Activated CD4-positive, alpha-beta T cell treated with anti-CD3 and anti-CD28 coated beads, Interleukin-2, amount 50 U/mL, for 16 hours (primary cell): ENCODE measurements around the gene JMJD1C.
A peak's percentile ranks its signal among the peaks of the same experiment; 100 is the strongest.
"Not testable (repeated sequence)": the region's sequence is repeated elsewhere in the genome, so short reads cannot be mapped to it uniquely, and the experiment has no call there.

Source experiments
- DNase-seq: peaks from one replicate; pipeline ENCODE4 v3.0.0-alpha.2; 2020

JMJD1C gene

DNA sequence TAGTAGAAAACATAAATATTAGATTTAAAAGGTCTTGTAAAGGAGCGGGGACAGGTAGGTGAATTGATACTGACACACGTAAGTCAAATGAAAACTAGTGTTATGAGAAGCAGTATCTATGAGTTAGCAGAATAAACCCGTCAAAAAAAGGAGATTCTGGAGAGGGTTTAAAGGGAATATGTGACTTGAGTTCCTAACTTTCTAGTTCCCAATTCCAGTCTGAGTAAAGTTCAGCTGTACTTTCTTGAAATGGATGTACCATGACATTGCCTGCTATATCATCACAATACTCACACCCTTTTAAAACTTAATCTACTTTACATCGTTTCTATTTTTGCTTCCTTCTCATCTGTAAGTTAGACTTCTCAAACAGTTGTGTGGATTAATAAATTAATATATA, 210.5 kb downstream of the JMJD1C start:
- no peak for DNase-seq

DNA sequence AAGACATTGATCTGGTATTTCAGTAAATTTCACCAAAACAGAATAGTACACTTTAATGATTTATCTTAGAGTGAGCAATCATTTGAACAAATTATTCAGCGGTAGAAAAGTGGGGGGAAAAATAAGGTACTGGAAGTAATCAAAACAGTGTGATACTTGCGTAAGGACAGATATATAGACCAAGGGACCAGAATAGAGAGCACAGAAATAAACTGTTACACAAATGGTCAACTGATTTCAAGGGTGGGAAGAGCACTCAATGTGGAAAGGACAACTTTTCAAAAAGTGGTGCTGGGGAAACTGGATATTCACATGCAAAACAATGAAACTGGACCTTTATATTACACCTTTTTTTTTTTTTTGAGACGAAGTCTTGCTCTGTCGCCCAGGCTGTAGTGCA, 212.7 kb downstream of the JMJD1C start:
- no peak for DNase-seq

DNA sequence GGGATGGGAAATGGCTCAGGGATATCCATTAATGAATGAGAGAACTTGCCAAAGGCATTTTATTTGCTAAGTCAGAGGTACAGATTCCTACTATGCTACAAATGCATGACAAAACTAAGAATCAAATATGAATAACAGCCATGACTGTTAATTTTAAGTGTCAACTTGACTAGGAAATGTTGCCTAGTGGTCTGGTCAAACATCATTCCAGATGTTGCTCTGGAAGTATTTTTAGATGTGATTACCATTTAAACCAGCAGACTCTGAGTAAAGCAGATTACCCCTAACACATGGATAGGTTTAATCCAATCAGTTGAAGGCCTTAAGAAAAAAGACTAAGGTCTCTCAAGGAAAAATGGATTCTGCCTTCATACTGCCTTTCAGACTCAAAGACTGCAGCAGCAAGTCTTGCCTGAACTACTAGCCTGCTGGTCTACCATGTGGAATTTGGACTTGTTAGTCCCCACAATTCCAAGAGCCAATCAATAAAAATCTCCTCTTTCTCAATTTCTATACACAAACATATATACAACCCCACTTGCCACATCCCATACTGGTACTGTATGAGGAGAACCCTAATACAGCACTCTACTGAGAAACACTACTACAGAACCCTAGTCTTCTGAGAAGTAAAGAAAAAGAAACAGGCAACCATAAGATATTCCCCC, 213.5 kb downstream of the JMJD1C start:
- DNase-seq, result no peak

DNA sequence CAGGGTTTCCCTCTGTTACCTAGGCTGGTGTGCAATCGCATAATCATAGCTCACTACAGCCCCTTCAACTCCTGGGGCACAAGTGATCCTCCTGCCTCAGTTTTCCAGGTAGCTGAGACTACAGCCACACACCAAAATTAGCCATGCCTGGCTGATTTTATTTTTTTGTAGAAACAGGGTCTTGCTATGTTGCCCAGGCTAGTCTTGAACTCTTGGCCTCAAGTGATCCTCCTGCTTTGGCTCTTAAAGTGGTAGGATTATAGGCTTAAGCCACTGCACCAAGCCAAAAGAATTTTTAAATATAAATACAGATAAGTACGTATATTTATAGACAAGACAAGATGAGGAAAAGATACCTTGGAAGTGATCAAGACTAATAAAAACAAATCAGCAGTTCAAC, 215.7 kb downstream of the JMJD1C start:
- no peak for DNase-seq

DNA sequence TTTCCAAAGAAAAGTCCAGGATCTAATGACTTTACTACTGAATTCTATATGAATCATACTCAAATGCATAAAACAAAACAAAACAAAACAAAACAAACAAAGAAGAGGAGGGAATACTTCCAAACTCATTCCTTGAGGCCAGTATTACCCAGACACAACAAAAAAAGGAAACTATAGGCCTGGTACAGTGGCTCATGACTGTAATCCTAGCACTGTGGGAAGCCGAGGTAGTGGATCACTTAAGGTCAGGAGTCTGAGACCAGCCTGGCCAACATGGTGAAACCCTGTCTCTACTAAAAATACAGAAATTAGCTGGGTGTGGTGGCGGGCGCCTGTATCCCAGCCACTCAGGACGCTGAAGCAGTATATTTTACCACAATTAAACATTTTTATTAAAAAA, 218.0 kb downstream of the JMJD1C start:
- no peak for DNase-seq

DNA sequence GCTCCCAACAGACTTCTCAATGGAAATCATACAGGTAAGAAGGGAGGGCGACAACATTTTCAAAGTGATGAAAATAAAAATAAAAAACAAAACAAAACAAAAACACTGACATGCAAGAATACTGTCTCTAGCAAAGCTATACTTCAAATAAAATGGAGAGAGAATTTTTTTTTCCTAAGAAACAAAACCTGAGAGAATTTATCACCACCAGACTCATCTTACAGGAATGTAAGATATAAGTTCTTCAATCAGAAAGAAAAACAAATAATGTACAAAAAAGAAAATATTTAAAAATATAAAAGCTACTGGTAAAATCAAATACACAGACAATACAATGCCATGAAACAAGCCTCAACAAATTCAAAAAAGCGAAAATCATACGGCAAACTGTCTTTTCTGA, 219.4 kb downstream of the JMJD1C start:
- no peak for DNase-seq

DNA sequence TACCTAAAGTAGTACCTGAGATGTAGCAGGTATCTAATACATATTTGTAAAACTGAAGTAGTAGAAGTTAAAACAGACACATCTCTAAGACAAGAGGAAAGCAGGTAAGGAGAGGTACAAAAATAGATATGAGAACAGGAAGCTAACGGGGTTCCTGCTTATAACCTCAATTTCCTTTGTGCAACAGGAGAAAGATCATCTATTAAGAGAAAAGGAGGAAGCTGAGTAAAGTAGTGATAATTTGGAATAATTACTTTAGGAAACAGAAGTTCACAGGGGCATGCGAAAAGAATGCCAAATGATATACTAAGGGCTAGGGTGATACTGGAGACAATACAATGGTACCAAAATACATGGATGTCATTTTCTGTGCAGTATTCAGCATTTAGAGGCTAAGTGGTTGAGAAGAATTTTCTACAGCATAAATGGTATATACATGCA, 223.9 kb downstream of the JMJD1C start:
- DNase-seq, result no peak

DNA sequence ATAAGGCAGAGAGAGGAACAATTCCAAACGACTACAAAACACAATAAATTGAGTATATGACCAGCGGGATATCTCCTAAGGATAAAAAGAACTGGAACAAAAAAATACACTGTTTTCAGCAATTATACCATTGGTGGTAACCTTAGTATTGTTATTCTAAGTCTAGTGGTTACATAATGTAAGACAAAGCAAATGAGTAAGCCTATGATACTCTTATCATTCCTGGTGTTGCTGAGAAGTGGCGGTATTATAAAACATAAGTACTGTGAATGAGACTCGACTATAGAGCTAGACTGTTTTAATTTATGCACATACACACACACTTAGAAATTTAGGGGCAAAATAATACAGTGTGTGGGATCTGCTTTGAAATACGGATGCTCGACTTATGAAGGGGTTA, 225.0 kb downstream of the JMJD1C start:
- no peak for DNase-seq

DNA sequence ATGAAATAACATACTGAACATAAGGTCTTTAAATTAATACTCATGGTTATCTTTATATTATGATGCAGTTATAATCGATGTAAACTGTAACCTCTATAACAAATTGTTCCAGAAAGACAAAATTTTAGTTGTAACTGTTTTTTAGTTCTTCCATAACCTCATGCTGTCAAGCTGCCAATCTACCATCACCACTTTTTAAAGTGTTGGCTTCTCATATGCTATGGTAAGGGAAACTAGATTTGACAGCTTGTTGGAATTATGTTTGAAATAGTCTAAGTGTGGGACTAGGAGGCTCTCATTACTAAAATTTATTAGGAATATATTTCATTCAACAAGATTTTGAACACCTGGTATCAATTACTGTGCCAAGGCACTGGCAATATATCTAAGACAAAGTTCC, 227.3 kb downstream of the JMJD1C start:
- DNase-seq, result no peak

DNA sequence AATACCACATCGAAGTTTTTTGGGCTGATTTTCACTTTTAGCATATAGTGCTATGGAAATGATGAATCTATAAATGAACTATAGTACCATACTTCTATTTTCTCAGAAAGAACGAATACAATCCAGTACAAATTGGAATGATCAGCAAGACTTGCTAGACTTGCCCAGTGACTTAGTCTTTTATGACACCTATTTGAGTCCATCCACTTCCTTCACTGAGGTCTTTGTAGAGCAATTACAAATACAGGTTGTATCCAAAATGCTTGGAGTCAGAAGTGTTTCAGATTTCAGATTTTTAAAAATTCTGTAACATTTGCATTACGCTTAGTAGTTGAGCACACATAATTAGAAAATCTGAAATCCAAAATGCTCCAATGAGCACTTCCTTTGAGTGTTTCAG, 228.4 kb downstream of the JMJD1C start:
- DNase-seq, result no peak

DNA sequence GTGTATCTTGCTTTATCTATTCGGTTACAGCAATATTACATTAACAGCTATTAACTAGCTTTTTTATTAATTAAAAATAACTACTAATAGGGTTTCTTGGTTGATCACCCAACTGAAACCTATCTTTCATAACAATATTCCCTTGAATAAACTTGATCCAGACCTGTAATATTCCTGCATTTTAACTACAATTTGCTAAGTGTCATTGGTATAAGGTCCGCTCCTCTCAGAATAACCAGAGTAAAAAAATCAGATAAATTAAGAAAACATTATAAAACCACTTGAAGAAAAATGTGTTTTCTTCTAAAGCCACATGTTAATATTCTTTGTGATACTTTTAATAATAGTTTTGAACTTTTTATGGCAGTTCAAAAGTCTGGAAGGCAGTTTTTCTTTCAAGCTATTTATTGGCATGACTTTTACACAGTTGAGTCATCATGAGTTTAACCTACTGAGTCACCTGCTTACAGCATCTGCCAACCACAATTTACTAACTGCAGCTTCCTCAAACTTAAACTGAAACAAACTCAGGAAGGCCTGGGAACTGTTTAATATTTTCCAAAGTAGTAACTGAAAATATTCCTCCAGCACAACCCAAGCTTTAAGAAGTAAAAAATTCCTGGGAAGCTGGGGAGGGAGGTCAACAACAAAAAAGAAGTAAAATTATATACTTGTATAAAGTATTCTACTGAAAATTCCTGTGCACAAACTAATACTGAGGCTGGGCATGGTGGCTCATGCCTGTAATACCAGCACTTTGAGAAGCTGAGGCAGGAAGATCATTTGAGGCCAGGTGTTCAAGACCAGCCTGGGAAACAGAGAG, 229.5 kb downstream of the JMJD1C start:
- peak; percentile 80 for DNase-seq

DNA sequence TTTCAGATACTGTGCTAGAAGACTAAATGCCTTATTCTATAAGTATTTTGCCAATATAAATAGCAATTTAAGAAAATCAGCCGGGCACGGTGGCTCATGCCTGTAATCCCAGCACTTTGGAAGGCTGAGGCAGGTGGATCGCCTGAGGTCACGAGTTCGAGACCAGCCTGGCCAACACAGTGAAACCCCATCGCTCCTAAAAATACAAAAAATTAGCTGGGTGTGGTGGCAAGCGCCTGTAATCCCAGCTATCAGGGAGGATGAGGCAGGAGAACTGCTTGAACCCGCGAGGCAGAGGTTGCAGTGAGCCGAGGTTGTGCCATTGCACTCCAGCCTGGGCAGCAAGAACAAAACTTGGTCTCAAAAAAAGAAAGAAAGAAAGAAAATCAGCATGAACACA, 230.6 kb downstream of the JMJD1C start:
- DNase-seq, result not testable (repeated sequence)

DNA sequence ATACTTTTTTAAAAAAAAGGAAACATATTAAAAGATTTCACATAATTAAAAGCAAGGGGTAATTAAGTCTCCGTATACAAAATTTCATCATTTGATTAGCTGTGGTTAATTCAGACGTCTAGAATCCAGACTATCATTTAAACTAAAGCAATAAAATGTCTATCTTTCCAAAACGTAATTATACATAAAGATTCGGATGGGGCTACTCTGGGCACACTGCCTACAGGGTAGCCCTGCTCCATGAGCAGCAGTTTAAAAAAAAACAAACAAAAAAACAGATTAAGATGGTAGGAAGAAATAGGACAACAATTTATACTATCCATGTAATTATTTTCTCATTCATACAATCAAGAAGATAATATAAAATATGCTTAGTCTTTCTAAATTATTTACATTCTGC, 236.6 kb downstream of the JMJD1C start:
- no peak for DNase-seq

DNA sequence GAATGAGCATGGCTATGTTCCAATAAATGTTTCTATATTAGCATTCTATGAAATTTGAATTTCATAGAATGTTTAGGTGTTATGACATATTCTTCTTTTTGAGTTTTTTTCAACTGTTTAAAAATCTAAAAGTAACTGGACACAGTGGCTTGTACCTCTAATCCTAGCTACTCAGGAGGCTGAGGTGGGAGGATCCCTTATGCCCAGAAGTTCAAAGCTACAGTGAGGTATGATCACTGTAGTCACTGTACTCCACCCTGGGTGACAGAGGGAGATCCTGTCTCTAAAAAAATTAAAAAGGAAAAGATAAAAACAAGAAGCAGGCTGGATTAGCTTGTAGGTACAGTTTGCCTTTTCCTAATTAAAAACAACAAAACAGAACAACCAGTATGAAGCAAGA, 237.5 kb downstream of the JMJD1C start:
- no peak for DNase-seq

DNA sequence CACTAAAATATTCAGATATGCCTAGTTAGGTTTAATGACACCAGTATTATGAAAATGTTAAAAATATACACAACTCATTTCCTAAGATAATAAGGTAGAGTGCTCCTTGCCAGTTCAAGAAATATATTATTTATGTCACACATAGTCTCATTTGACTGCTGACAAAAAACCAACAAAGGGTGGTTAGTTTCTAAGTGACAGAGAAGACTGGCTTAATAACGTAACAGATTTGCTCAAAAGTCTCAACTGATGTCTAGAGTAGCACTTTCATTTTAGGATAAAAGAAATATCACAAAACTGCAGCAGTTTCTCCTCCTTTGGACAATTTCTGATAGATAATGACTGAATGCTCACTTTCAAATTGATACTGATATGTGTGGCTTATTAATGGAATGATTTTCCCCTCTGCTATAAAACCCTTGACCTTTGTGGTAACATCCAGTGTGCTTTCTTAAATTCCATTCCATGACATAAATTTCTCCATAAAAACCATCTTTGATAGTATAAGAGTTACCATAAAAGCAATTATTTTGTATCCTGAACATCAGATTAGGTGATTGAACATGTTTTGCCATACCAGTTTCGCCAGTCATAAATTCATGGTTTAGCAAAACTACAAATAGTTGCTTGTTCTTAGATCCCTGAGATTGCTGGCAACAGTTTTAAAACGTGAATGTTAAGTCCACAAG, 238.4 kb downstream of the JMJD1C start:
- DNase-seq, result peak; percentile 74

DNA sequence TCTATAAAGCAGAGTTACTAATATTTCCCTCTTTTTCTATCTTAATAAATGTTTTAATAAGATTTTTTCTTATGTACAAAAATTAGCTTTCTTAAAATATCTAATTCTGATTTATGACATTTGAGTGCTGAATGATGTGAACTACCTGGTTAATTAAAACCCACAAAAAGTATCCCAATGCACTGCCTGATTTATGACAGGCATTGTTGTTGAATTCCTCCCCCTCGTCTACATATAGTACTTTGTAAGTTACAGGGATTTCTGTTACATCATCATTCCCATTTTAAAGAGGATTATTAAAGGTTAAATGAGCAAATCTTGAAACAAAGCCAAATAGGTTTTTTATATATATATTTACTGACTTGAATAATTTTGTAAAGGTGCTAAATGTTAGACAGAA, 241.5 kb downstream of the JMJD1C start:
- DNase-seq, result no peak

DNA sequence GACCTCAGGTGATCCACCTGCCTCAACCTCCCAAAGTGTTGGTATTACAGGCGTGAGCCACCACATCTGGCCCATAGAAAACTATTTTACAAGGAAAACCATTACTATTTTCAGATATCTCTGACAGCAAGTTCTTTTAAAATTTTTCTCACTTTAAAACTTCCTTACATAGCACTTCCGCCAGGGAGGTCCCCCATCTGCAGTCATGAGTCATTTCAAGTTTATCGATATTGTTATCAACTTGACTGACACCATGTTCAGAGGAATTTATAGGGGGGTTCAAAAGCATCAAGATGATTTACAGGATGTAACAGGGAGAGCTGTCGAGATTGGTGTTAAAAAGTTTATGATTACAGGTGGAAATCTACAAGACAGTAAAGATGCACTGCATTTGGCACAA, 243.8 kb downstream of the JMJD1C start:
- DNase-seq, result peak; percentile 54

DNA sequence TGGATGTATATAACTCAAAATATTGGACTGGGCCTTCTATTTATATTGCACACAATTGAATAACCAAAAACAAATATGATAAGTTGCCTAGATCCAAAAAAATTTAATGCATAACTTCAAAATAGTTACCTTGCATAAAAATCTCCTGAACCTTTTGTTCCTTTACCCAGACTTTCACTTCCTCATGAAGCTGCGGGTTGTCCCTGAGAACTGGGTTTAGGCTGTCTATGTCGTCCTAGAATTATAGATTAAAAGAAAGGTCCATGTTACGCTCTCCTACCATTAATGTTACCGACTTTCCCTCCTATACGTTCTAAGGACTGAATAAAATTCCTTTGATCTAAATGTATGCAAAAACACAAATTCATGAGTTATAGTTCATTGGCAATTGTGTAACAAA, 246.0 kb downstream of the JMJD1C start:
- DNase-seq, result no peak

DNA sequence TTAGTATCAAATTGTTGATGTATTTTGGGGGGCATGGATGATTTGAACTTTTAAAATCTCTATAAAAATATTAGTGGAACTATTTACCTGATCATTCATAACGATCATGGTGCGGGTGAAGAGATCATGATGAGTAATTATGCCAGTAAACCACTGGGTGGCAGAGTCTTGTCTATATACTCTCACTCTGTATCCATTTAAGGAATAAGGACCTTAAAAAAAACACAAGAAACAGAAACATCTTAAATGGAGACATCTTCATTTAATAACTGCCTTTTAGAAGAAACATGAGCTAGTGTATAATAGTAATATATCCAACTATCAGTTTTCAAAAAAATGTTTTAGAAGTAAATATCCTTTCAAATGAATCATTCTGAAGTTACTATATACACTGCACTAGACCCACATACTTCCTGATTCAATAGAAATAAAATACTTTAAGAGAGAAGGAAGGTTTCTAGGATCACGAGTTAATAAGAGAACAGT, 248.6 kb downstream of the JMJD1C start:
- DNase-seq, result peak; percentile 57

DNA sequence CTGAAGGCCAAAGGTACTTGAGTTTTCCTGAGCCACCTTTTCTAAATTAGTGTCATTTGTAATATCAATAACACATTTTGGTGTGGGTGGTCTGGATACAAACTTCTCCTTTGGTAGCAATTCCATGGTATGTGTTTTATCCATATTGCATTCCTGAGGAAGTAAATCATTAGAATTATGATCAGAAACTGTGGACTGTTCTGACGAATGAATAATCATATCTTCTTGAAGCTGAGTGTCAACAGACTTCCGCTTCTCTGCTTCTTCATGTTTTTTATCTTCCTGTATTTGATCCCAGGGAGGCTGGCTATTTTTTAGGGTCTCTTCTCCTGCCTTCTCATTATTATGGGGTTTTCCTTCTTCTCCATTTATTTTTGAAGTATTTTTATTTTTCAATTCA, 251.2 kb downstream of the JMJD1C start:
- no peak for DNase-seq

DNA sequence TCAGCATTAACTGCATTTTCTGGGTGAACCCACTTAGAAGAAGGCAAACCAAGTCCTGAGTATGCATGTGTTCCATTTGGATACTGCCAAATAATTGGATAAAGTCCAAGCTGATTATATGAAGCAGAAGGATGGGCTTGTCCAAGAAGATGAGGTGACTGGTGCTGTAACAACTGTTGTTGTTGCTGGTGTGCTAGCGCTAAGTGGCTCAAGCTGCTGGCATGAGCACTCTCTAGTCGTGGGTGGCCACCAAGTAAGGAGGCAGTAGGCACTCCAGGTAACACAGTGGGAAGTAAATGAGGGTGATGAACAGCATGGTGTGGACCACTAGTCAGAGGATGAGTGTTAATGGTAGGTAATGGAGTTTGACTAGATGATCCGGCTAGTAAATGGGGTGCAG, 252.3 kb downstream of the JMJD1C start:
- no peak for DNase-seq

DNA sequence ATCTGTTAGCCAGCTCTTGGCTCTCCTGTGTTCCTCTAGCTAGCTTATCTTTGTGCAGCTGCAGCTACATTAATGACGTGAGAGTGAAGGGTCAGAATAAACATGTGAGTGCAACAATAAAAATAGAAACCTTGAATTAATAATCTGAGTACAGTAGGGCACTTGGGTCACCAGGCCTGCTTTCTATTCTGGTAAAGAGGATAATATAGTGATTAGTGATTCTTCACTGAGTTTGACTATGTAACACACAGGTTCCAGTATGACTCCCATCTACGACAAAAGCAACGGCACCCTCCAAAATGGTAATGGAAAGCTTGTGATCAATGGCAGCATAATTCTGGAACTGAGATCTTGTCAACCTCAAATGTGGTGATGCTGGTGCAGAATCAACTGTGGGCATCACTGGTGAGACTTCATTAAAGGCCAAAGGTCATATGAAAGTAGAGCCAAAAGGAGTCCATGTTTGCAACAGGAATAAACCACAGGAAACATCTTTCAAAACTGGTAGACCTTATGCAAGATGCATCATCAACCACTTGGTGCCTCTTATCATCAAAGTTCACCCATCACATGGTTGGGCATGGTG, 255.1 kb downstream of the JMJD1C start:
- DNase-seq, result peak; percentile 66

DNA sequence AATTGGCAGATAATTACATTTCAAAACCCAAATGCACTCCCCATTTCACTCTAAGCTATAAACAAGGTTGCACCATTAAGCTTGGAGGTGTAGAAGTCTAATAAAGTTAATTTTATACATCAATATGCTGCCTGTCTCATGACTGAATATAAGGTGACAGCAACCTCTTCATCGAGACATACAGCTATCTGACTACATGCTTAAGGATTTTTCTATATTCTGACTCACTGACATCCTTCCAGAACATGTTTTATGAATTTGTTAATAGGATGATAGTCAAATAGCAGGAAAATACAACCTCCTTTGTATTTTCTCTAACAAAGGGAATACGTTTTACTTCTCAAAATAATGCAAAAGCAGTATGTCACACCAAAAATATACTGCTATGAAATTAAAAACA, 256.1 kb downstream of the JMJD1C start:
- DNase-seq, result no peak

DNA sequence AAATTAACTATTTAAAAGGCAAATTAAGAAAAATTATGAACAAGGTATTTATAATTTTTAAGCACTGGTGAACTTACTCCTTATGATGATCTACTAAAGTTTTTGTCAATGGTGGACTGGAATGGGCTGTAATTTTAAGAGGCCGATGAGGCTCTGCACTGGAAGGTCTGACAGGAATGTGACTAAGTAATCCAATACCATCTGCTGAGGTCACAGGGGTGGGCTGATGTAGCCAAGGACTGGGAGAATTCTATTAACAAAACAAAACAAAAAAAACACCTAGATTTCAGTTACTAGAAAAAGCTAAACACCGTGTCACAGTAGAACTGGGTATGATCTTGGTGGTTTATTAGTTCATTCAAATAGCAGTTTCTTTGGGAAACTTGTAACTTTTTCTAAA, 256.8 kb downstream of the JMJD1C start:
- no peak for DNase-seq
